DMS 273 (cell line): ENCODE results near the gene PLA2G1B.

ENCODE experiments used
- DNase-seq: peaks from one replicate; lab custom pipeline; 2025; ENCODE audit not compliant: unreplicated experiment; lab: John Stamatoyannopoulos, UW

Gene PLA2G1B

GRCh38 chr12:120328228-120328627, 649 bp upstream of the PLA2G1B start:
- DNase-seq = no peak

GRCh38 chr12:120324841-120325417, 2.6 kb downstream of the PLA2G1B start:
- no peak for DNase-seq

GRCh38 chr12:120323772-120324171, 3.8 kb downstream of the PLA2G1B start:
- DNase-seq = no peak

DNA sequence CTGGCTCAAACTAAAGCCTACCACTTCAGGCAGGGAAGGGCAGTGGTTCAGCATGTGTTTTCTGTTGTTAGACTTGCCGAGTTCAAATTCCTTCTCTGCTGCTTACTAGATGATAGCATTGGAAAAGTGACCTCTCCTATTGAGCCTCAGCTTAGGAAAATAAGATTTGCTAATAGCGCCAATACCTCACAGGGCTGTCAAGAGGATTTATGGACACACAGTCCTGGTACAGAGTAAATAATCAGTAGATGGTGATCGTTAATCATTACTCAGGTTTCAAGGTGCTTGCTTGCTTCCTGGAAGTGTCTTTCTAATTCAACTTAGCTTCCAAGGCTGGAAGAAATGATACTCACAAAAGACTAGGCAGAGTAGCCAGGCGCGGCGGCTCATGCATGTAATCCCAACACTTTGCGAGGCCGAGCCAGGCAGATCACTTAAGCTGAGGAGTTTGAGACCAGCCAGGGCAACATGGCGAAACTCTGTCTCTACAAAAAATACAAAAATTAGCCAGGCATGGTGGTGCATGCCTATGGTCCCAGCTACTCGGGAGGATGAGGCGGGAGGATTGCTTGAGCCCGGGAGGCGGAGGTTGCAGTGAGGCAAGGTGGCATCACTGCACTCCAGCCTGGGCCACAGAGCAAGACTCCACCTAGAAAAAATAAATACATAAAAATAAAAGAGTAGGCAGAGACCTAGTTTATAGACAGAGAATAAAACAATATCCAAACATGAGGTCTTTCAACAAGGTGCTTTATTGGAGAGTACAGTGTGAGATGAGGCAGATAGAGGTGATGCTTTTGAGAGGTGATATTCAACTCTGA, 6.0 kb downstream of the PLA2G1B start:
- no peak for DNase-seq

DNA sequence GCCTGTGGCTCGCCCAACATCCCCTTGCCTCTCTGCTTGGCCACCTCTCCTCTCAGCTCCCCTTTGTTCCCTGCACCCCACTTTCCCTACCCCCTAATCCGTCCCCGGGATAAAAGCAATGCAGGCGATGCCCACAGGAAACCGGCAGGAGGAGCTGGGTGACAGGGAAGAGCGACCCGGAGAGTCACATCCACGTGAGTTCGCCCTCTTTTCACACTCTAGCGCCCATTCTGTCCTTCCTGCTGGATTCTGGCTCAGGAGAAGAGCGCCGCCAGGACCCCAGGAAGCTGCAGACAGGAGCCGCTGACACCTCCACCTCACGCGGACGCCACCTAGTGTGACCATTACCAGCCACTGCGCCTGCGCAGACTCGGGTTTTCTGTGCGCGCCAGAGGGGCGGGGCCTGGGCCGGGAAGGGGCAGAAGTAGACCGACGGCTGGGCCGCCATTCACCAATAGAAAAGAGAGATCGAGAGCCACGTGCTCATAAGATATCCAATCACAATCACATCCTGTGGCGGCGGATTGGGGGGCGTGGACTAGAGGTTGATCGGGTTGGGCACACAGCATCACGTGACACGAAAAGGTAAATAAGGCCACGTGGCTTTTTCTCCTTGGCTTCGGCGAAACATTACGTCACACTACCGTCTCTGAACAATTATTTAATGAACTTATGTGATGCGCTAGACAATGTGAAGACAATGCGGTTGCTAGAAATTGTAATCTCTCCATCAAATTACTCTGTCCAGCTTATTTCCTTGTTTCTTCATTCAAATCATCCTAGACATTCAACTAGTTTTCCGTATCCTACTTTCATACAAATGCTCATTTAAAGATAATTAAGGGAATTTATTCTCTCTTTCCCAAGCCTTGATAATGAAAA, 10.1 kb downstream of the PLA2G1B start:
- peak; percentile 99 for DNase-seq

- DNase-seq = peak; percentile 55
Measured at GRCh38 chr12:120316798-120317223, 10.8 kb downstream of the PLA2G1B start.

- DNase-seq = peak; percentile 38
Measured at GRCh38 chr12:120314220-120314619, 13.4 kb downstream of the PLA2G1B start.

DNA sequence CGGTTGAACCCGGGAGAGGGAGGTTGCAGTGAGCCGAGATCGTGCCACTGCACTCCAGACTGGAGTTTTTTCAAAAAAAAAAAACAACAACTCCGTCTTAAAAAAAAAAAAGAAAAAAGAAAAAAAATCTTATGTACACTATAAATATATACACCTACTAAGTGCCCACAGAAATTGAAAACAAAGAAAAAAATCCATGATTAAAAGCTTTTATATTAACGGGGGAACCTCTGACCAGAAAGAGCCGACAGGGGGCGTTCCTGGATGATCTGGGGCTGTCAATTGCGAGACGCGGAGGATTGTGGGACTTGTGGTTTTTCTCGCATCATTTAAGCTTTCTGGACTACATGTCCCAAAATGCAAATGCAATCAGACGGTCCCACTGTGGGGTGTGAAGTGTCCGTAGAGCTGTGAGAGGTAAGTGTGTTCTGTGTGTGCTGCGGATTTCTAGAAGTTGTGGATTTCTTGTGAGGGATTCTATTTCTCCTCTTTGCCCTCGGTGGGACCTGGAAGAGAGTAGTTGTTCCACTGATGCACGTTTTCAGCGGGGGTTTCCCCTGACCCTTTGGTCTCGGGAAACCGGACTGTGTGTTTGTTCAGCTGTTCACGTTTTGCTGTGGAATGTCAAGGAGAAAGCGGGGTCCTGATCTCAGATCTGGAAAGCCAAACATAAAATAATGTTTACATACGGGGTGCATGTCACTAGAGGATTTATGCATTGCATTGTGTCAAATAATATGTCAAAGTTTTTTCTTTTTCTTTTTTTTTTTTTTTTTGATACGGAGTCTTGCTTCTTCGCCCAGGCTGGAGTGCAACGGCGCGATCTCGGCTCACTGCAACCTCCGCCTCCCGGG, 25.4 kb downstream of the PLA2G1B start, which contains the start of gene SIRT4:
TSS of gene SIRT4 (plus strand) at position 360 of the 854 bp plus-strand sequence. CDS start 1,241 bp downstream, outside the sequence.
- DNase-seq = peak; percentile 95

DNA sequence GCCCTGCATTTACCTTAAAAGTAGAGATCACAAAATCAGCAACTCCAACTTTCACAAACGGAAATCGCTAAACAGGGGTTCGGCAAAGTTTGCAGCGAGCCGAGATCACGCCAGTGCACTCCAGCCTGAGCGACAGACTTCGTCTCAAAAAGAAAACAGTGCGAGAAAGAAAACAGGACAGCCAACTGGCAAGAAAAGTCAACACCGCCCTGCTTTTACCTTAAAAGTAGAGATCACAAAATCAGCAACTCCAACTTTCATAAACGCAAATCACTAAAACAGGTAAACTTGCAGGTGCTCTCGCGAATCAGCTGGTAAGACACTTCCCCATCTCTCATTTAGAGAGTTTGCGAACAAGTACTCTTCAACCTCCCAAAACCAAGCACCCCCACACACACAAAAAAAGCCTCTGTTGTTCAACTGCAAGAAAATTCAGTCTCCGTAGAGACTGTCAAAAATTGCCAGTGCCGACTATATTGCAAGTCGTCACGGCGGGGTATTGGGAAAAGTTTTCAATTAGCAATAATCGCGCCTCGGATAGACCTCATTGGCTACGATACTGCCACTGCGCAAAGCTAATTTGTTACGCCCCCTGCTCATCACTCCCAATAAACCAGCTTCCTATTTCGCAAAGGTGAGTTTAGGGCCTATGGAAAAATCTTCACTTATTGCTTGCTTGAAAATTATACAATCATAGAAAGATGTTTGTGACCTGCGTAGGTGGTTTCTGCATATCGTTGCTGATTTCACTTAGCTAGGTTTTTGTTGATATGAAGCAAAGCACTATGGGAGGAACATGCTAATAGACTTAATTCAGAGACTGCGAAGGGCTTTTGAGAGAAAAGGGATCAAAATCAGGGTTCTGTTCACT, 34.7 kb downstream of the PLA2G1B start, which contains the start of gene RNU4-1:
TSS of gene RNU4-1 (minus strand) at position 577 of the 871 bp plus-strand sequence.
- DNase-seq = peak; percentile 97

- DNase-seq = no peak
Measured at GRCh38 chr12:120292411-120292660, 35.2 kb downstream of the PLA2G1B start.

DNA sequence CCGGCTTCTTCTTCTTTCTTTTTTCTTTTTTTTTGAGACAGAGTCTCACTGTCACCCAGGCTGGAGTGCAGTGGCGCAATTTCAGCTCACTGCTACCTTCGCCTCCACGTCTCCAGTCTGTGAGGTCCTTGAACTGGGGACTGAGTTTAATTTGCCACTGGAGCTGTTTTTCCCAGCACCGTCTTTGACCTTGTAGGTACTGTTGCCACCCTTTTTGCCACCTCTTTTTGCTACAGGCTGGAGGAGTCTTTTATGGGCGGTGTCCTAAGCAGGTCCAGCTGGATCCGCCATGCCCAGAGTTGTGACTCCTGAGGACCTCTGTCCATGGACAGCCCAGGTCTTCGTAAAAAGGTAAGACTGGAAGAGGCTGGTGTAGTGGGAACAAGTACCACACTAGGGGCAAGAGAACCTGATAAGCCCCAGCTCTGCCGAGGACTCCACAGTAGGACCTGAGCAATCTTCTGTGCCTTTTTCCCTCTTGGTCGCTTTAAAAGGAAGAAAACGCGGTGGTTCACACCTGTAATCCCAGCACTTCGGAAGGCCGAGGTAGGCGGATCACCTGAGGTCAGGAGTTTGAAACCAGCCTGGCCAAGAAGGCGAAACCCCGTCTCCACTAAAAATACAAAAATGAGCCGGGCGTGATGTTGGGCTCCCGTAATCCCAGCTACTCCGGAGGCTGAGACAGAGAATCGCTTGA, 36.8 kb downstream of the PLA2G1B start:
- no peak for DNase-seq

GRCh38 chr12:120287491-120287890, 40.1 kb downstream of the PLA2G1B start:
- no peak for DNase-seq

DNA sequence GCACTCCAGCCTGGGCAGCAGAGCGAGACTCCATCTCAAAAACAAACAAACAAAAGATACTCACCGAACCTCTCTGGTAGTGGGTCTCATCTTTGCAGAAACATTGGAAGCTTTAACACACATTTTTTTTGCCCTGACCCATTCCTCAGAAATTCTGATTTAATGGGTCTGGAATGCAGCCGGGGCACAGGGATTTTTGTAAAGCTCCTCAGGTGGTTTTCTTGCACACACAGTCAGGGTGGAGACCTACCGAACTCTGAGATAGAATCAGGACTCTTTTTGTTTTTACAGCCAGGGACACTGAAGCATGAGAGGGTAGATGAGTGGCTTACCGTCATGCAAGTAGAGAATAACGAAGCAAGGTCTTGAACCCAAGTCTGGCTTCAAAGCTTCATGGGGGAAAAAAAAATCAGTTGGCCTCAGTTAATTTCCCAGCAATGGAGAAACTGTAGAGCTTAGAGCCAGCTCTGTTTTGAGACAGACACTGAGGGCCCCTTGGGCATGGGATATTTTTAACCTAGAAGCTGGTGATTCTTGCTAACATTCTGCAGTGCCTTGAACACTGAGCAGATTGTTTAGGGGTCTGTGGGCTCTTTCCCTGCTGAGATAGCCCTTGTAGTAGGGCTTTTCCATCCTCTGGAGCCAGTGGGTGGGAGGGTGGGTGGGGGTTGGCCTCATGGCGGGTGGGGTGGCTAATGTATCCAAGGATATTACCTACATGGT, 40.6 kb downstream of the PLA2G1B start:
- no peak for DNase-seq

DNA sequence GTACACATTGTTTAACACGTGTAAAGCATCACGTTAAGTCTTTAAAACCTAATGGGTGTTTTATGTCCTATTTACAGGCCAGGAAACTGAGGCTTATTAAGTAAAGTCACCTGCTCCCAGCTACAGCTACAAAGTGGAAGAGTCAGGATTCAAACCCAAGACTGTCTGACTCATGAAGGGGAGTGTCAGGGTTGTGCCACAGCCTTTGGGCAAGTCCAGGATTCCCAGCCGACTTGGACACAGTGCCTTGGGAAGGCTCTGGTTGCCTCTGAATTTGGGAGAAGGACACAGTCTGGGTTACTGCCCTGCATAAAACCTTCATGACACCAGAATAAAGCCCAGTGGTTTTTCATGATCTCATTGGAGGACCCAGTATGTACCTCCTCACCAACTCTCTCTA, 43.2 kb downstream of the PLA2G1B start:
- DNase-seq = no peak

- no peak for DNase-seq
Measured at GRCh38 chr12:120283318-120283717, 44.3 kb downstream of the PLA2G1B start.

DNA sequence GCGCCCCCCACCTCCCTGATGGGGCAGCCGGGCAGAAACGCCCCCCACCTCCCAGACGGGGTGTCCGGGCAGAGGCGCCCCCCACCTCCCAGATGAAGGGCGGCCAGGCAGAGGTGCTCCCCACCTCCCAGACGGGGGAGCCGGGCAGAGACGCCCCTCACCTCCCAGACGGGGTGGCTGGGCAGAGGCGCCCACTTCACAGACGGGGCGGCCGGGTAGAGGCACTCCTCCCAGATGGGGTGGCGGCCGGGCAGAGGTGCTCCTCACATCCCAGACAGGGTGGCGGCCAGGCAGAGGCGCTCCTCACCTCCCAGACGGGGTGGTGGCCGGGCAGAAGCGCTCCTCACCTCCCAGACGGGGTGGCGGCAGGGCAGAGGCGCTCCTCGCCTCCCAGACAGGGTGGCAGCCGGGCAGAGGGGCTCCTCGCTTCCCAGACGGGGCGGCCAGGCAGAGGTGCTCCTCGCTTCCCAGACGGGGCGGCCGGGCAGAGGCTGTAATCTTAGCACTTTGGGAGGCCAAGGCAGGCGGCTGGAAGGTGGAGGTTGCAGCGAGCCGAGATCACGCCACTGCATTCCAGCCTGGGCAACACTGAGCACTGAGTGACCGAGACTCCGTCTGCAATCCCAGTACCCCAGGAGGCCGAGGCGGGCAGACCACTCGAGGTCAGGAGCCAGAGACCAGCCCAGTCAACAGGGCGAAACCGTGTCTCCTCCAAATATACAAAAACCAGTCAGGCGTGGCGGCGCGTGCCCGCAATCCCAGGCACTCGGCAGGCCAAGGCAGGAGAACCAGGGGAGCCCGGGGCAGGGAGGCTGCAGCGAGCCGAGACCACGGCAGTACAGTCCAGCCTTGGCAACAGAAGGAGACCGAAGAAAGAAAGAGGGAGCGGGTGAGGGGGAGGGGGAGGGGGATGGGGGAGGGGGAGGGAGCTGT, 49.2 kb downstream of the PLA2G1B start:
- DNase-seq = no peak

GRCh38 chr12:120276734-120277133, 50.8 kb downstream of the PLA2G1B start:
- DNase-seq = no peak
